Breast epithelium (tissue), 4 donors: ENCODE data around the gene NYAP2. TPM values are rescaled to one million over a fixed set of nuclear protein-coding genes. Genes with fewer than 3 reads are reported as not detected.

Source experiments
- DNase-seq, 2 donors: peaks; one replicate each; pipeline ENCODE4 v3.0.0-alpha.2; 2019; ENCODE audit warnings: low spot score in 2 of 2
- H3K27ac ChIP-seq, 2 donors: fragments of 200-600 bp; sonication (generic) in 1 of 2; one replicate each; pipeline ENCODE4 v1.5.1; 2016 to 2019; ENCODE audit warnings: mild to moderate bottlenecking in 1 of 2
- H3K27me3 ChIP-seq, 2 donors: fragments of 200-600 bp; sonication (generic) in 1 of 2; one replicate each; pipeline versions ENCODE4 v1.5.1 to v1.6.0; 2017 to 2019; ENCODE audit warnings: control low read depth in 1 of 2, mild to moderate bottlenecking in 1 of 2
- H3K36me3 ChIP-seq: fragments of 200-600 bp; one replicate; pipeline ENCODE4 v1.5.1; 2019
- H3K4me1 ChIP-seq, 2 donors: fragments of 200-600 bp; sonication (generic); one replicate each; pipeline ENCODE4 v1.5.1; 2016 to 2019; ENCODE audit warnings: control low read depth in 1 of 2
- H3K4me3 ChIP-seq, 3 donors: fragments of 200-600 bp; sonication (generic); 1 replicate in 2 of 3; 2 replicates in 1 of 3; pipeline ENCODE4 v1.5.1; 2016 to 2019; ENCODE audit warnings: mild to moderate bottlenecking in 3 of 3, moderate library complexity in 2 of 3
- H3K9me3 ChIP-seq, 2 donors: fragments of 200-600 bp; sonication (generic) in 1 of 2; one replicate each; pipeline ENCODE4 v1.5.1; 2016 to 2019; ENCODE audit warnings: control low read depth in 1 of 2
- POLR2A ChIP-seq: fragments of 450-650 bp; IDR thresholded peaks from one replicate; pipeline ENCODE4 v1.6.1; 2016; ENCODE audit warnings: antibody characterized with exemption, mild to moderate bottlenecking, moderate library complexity
- POLR2AphosphoS5 ChIP-seq, 3 donors: sonication (generic); formaldehyde crosslinking; IDR thresholded peaks; one replicate each; pipeline ENCODE4 v1.6.1; 2017; ENCODE audit warnings: antibody characterized with exemption in 3 of 3
- intact Hi-C: fragments of 100-400 bp; cut with DNase I; formaldehyde crosslinking; loops from one replicate; pipeline ENCODE4 v1.15.1; 2023; ENCODE audit warnings: low total_unique reads
- total RNA-seq, 3 donors: library from RNA; depleted of rRNA; stranded (reverse); fragments of >200 nt; gene quantifications; one replicate each; pipeline ENCODE4 v1.1.0, GENCODE V29; 2016
- TF ChIP-seq, protein P1 (sequence below), 3 donors: fragments of 450-650 bp; IDR thresholded peaks; one replicate each; pipeline ENCODE4 v1.5.1; 2016 to 2017; ENCODE audit warnings: antibody characterized with exemption in 3 of 3, mild to moderate bottlenecking in 3 of 3, moderate library complexity in 3 of 3

Gene NYAP2
- total RNA-seq, 3 donors from 2014 or later: 0.15 TPM; not detected in 2

- Histone ChIP-seq H3K27ac (no peak overlapping the region), H3K36me3 (no peaks in the 10 kb centered on the region), H3K27me3 (no peaks in the 10 kb centered on the region), H3K4me3 (no peak overlapping the region), H3K9me3 (no peaks in the 10 kb centered on the region), H3K4me1 (no peaks in the 10 kb centered on the region)
- no peak for DNase-seq
- intact Hi-C loops: no loop called here
- TF ChIP-seq POLR2A: no peak
- TF ChIP-seq, protein P1, sequence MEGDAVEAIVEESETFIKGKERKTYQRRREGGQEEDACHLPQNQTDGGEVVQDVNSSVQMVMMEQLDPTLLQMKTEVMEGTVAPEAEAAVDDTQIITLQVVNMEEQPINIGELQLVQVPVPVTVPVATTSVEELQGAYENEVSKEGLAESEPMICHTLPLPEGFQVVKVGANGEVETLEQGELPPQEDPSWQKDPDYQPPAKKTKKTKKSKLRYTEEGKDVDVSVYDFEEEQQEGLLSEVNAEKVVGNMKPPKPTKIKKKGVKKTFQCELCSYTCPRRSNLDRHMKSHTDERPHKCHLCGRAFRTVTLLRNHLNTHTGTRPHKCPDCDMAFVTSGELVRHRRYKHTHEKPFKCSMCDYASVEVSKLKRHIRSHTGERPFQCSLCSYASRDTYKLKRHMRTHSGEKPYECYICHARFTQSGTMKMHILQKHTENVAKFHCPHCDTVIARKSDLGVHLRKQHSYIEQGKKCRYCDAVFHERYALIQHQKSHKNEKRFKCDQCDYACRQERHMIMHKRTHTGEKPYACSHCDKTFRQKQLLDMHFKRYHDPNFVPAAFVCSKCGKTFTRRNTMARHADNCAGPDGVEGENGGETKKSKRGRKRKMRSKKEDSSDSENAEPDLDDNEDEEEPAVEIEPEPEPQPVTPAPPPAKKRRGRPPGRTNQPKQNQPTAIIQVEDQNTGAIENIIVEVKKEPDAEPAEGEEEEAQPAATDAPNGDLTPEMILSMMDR (IDR thresholded peaks at IDR 0.05): no peak
- TF ChIP-seq POLR2AphosphoS5 (IDR thresholded peaks at IDR 0.05): no peak
These were observed 97.7 kb downstream of the NYAP2 start for GRCh38 chr2:225497166-225497565.

GRCh38 chr2:225501022-225501421 lies 101.5 kb downstream of the NYAP2 start:
- intact Hi-C loops: no loop called here
- H3K36me3 ChIP-seq: no peaks in the 10 kb centered on the region
- DNase-seq: no peak
- no peak overlapping the region for H3K27ac ChIP-seq
- H3K4me1 ChIP-seq: no peaks in the 10 kb centered on the region
- TF ChIP-seq POLR2A (no peak), POLR2AphosphoS5 (IDR thresholded peaks at IDR 0.05) (no peak)
- TF ChIP-seq, protein P1 (IDR thresholded peaks at IDR 0.05): no peak
- H3K27me3 ChIP-seq: no peaks in the 10 kb centered on the region
- no peaks in the 10 kb centered on the region for H3K9me3 ChIP-seq
- H3K4me3 ChIP-seq: no peak overlapping the region

DNA sequence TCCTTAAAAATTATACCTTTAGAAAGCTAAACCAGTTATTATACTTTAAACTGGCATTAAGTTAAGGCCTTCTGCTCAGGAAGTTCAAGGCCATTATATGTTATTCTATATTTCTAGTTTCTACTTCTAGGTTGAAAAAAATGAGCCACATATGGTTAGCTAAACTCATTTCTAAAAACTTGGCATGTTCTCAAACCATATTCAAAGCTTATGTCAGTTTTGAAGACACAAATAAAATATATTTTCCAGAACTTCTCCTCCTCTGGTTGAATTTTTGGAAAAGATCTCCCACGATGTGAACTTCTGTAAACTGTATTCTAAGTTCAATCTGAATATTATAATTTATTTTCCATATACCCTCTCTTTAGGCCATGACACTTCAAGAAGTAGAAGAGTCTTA lies 103.5 kb downstream of the NYAP2 start:
- no peak for DNase-seq
- H3K27me3 ChIP-seq: no peaks in the 10 kb centered on the region

GRCh38 chr2:225510796-225511195 lies 111.3 kb downstream of the NYAP2 start:
- Histone ChIP-seq H3K9me3 (no peaks in the 10 kb centered on the region), H3K27ac (no peak overlapping the region), H3K27me3 (no peaks in the 10 kb centered on the region), H3K36me3 (no peaks in the 10 kb centered on the region), H3K4me3 (no peak overlapping the region), H3K4me1 (no peaks in the 10 kb centered on the region)
- intact Hi-C loops: no loop called here
- DNase-seq: no peak
- TF ChIP-seq, protein P1 (IDR thresholded peaks at IDR 0.05): no peak
- TF ChIP-seq POLR2AphosphoS5 (IDR thresholded peaks at IDR 0.05): no peak

More for the DNA sequence above, 103.5 kb downstream of the NYAP2 start:
- intact Hi-C loops: no loop called here
- Histone ChIP-seq H3K27ac (no peak overlapping the region), H3K4me1 (no peaks in the 10 kb centered on the region), H3K4me3 (no peak overlapping the region), H3K36me3 (no peaks in the 10 kb centered on the region), H3K9me3 (no peaks in the 10 kb centered on the region)
- TF ChIP-seq POLR2AphosphoS5 (IDR thresholded peaks at IDR 0.05): no peak
- TF ChIP-seq, protein P1 (IDR thresholded peaks at IDR 0.05): no peak
- no peak for TF ChIP-seq POLR2A

GRCh38 chr2:225512469-225512868 lies 113.0 kb downstream of the NYAP2 start:
- DNase-seq: no peak
- no peak overlapping the region for H3K27ac ChIP-seq
- intact Hi-C loops: no loop called here
- H3K4me1 ChIP-seq: no peaks in the 10 kb centered on the region
- H3K9me3 ChIP-seq: no peaks in the 10 kb centered on the region
- no peak overlapping the region for H3K4me3 ChIP-seq
- TF ChIP-seq POLR2A: no peak
- no peak for TF ChIP-seq POLR2AphosphoS5 (IDR thresholded peaks at IDR 0.05)
- TF ChIP-seq, protein P1 (IDR thresholded peaks at IDR 0.05): no peak
- no peaks in the 10 kb centered on the region for H3K27me3 ChIP-seq
- H3K36me3 ChIP-seq: no peaks in the 10 kb centered on the region
